Esophagus squamous epithelium (tissue), 4 donors: ENCODE data around the gene POC1B.

Experiments
- CTCF ChIP-seq, 6 experiments: fragments of 450-650 bp in 4 of 6; fragments of 200-600 bp in 2 of 6; sonication (generic) in 2 of 6; IDR thresholded peaks; one replicate each; pipeline ENCODE4 v1.5.1; 2016 to 2019; ENCODE audit warnings: antibody characterized with exemption in 6 of 6, mild to moderate bottlenecking in 4 of 6, moderate library complexity in 4 of 6
- POLR2A ChIP-seq, 4 donors: fragments of 450-650 bp; IDR thresholded peaks; one replicate each; pipeline ENCODE4 v1.6.1; 2017; ENCODE audit warnings: antibody characterized with exemption in 4 of 4, mild to moderate bottlenecking in 4 of 4, moderate library complexity in 3 of 4

- TF ChIP-seq CTCF (IDR thresholded peaks at IDR 0.05), result no peak
- TF ChIP-seq POLR2A (IDR thresholded peaks at IDR 0.05), result no peak
These were observed 25.9 kb upstream of the POC1B start for GRCh38 chr12:89551747-89552146.
